ENCODE measurements around the gene TMEM214.
A peak's percentile ranks its signal among the peaks of the same experiment; 100 is the strongest.

Gene TMEM214

DNA sequence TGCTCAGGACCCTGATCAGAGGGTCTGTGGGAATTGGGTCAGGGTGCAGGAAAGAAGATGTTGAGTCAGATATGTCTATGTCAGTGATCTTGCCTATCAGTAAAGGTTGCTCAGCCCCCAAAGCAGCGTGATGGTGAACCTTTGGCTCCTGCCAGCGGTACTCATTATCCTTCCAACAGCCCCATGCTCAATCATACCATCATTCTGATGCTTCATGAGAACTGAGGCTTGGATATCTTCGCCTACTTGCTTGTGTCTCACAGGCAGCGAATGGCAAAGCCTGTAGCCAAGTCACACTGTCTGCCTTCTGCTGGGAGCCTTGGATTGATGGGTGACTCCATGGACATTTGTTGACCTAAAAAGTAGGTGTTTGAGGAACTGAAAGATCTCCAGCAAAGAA lies 19.0 kb upstream of the TMEM214 start:
- no peak for DNase-seq

DNA sequence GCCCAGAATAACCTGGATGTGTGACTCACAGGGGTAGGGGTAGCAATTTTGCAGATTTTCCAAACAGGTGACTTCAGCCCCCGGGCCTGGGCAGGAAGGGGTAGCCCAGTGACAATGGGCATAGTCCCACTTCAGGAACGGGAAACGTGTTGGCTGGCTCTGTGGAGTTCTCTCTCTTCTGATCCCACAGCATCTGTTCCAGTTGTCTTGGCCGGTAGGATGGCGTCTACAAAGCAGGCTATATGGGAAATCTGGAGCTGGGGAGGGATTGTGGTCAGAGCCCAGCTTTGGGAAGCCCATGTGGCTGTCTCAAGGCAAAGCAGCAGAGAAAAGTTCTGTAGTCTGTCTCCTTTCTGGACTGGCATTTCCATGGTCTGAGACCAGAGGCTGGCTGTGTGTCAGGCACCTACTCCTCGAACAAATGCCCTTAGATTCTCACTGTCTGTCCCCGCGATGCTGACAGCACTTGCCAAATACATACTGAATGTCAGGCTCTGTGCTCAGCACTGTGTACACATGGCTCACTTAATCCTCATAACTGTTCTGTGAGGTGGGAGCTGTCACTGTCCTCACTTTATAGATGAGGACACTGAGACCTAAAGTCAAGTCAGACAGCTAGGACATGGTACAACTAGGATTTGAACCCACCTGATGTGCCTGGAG lies 17.9 kb upstream of the TMEM214 start:
- peak in 1 of 2 experiments; percentile 26 for DNase-seq

DNA sequence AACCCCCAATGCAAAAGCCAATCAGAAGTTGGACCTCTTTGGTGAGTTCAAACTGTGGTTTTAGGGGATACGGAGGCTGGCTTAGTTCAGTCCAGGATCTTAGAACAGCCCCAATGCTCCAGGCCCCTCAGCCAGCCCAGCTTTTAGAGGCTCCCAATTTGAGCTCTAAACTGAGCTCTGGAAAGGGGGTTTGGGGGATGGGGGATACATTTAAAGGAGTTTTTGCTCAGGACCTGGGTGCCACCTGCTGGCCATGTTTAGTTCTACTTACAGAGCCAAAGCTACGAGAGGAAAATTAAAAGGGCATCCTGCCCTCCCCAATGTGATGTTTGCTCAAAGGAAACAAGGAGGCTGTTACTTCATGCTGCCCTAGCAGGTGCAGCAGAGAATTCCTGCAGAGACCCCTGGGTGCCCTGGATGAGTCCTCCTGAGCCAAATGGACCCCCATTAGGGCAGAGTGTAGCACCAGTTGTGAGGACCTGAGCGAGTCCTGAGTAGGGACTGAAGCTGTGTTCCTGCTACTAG lies 15.9 kb upstream of the TMEM214 start:
- peak; percentile 77 to 83 for DNase-seq

- no peak for DNase-seq
These were observed 14.6 kb upstream of the TMEM214 start for GRCh38 chr2:27018142-27018541.

DNA sequence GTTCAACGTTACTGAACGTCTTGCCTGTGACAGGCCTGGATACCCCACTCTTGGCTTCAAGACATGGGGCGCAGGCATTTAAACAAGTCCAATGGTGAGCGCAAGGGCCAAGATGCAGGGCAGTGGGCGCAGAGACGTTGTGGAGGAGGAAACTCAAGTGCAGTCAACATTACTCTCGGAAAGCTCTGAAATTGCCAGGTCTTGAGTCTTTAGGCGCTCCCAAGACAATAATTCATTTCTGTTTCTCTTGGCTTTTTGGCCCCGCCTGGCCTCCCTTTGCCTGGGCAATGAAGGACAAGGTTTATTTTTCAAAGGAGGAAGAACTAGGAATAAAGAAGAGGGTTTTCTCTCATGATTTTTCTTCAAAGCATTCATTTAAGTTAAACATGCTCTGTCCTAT lies 13.3 kb upstream of the TMEM214 start:
- DNase-seq = no peak

DNA sequence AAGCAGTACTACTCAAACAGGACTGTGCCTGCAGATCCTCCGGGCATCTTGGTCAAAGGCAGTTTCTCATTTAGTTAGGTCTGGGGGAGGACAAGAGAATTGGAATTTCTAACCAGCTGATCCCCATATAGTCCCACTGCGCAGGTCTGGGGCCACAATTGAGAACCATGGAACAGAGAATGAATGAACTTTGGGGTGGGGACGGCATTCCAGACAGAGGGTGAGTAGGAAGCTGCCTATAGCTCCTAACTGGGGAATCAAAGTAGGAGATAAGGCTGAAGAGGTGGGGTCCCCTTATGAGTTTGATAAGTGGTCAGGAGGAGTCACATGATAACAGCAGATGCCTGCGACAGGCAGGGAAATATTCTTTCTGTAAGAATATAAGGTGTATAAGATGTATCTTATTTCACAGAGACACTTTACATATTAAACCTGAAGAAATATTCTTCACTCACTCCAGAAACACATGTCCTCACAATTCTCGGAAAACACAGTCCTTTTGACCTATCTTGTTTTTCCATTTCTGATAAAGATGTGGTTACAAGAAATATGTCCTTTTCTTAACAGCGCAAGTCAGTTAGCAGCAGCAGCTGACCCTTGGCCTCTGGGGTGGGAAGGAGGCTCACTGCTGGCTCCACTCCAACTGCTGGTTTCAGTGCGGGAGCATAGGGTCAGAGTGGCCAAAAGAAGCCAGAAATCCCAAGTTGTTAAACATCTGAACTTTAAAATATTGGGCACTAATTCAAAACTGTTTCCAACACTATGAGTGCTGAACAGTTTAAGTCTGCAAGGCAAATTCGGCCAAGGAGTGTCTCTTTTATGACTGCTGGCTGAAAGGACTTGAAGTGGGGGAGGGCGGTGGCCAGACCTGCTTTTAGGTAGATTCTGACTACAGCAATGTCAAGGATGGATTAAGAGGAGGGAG lies 12.6 kb upstream of the TMEM214 start:
- no peak for DNase-seq

DNA sequence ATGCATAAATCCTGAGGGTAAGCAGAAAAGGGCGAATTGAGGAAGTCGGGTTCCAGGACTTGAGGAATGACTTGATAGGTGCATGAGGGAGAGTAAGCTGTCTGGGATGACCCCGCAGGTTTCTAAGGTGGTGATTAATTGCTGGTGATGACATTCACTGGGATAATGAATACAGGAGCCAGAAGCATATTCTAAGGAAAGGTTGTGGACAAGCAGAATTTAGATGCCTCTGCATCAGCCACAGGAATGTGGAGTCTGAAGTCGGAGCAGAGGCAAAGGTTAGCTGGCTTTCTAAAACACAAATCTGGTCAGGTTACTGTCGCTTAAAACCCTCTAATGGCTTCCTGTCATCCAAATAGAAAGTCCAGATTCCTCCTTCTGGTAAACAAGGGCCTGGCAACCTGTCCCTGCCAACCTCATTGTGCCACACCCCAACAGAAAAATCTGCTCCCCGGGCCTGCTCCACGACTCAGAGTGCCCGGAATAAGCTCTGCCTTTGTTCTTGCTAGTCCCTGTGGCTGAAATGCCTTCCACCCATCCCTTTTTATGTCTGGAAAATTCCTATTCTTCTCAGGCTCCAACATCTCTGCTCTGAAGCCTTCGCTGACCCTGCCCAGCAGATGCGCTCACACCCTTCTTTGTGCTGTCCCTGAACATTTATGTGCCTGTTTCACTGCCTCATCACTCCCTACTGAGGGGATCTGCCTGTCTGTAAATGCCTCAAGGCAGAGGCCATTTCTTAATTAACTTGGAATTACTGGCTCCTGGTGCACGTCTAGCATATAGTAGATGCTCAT lies 11.3 kb upstream of the TMEM214 start:
- DNase-seq = no peak

- no peak for DNase-seq
These were observed 9.0 kb upstream of the TMEM214 start for GRCh38 chr2:27023740-27024139.

DNA sequence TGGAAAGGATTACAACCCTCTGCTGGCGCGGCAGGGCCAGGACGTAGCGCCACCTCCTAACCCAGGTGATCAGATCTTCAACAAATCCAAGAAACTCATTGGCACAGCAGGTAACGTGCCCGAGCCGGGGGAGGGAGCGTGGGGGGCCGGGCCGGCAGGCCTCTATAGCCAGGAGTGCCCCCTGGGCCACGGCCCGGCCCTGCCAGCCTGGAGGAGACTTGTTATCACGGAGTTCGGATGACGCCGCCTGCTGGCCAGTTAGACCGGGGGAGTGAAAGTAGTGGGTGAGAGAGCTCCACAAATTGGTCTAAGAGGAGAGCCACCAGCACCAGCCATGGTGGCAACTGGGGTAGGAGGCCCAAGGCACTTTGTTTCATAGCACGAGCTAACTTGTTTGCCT lies 8.6 kb upstream of the TMEM214 start:
- DNase-seq = no peak

GRCh38 chr2:27024812-27025211 lies 8.0 kb upstream of the TMEM214 start:
- DNase-seq = no peak

GRCh38 chr2:27025281-27025800 lies 7.4 kb upstream of the TMEM214 start:
- DNase-seq = no peak

GRCh38 chr2:27025861-27026851 lies 6.6 kb upstream of the TMEM214 start:
- DNase-seq = no peak

DNA sequence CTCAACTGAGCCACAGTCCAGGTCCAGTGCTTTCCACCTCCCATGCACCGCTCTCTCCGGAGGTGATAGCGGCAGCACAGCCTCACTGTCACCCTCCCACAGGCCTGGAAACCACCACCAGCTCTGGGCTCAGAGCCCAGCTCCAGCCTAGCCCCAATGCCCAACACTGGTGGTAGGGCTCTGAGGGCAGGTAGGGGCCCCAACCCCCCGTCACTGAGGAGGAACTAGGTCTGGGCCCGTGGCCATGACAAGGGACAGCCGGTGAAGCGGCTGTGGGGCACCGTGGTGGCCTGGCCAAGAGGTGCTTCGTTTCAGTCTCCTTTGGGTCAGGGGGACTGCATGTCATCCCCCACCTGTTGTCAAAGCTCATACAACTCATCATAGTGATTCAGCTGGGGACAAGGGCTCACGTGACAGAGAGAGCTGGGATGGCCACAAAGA lies 5.5 kb upstream of the TMEM214 start:
- no peak for DNase-seq

- no peak for DNase-seq
These were observed 3.7 kb upstream of the TMEM214 start for GRCh38 chr2:27029051-27029450.

- no peak for DNase-seq
These were observed 588 bp downstream of the TMEM214 start for GRCh38 chr2:27033253-27033852.

DNA sequence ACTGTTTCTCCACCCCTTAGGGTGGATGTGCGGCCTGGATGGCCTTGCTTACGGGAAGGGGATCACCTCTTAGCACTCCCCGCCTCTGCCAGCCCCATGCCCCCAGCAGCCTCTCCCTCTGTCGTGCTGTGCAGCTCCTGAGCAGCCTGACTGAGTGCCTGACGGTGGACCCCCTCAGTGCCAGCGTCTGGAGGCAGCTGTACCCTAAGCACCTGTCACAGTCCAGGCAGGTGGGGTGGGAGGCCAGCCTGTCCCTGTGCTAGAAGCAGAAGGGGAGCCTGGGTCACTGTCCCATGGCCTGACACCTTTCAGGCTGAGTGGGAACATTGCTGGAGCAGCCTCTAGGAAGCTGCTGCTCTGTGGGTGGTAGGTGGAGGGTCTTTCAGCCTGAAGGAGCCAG lies 5.2 kb downstream of the TMEM214 start:
- no peak for DNase-seq

DNA sequence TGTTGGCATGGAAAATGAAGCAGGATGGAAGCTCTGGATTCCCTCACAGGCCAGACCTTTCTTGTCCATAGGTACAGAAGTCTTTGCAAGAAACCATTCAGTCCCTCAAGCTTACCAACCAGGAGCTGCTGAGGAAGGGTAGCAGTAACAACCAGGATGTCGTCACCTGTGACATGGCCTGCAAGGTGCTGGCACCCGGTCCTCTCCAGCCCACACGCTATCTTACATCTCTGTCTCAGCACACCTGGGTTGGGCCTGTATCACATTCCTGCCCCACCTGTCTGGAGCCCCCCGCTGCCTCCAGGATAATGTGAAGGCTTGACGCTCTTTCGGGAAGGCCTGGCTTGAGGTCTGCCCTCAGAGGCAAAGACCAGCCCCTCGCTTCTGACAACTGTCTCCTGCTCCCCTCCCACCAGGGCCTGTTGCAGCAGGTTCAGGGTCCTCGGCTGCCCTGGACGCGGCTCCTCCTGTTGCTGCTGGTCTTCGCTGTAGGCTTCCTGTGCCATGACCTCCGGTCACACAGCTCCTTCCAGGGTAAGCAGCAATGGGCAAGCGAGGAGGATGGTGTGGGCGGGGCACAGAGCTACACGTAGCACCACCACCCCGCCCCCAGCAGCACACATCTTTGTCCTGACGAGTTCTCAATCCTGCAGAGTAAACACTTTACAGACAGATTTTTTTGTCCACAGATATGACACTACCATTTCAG lies 6.0 kb downstream of the TMEM214 start:
- DNase-seq = no peak

DNA sequence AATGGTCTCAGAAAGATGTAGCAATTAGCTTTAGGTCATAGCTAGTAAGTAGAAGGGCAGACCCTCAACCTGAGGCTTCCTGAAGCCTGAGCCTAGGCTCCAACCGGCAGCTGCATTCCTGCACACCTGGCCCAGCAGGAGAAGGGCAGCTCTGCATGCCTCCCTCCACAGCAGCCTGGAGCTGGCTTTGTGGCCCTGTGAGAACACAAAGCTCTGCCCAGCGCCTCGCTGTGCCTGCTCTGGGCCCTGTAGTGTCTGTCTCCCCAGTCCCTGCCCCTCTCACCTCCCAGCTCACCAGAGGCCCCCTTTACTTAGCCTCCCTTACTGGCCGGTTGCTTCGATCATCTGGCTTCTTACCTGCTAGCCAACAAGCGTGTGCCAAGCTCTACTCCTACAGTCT lies 6.7 kb downstream of the TMEM214 start:
- DNase-seq = no peak

DNA sequence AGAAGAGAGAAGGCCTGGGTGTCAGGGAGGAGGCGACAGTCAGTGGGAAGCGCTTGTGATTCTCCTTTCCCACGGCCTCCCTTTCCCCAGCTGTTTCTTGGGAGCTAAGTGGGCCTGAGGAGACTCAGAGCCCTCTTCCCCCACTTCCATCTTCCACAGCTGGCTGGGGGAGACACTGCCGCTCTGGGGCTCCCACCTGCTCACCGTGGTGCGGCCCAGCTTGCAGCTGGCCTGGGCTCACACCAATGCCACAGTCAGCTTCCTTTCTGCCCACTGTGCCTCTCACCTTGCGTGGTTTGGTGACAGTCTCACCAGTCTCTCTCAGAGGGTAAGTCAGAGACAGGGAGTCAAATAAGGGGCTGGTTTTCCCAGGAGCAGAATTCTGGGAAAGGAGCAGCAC lies 7.1 kb downstream of the TMEM214 start:
- DNase-seq = no peak

GRCh38 chr2:27040282-27040681 lies 7.5 kb downstream of the TMEM214 start:
- no peak for DNase-seq

DNA sequence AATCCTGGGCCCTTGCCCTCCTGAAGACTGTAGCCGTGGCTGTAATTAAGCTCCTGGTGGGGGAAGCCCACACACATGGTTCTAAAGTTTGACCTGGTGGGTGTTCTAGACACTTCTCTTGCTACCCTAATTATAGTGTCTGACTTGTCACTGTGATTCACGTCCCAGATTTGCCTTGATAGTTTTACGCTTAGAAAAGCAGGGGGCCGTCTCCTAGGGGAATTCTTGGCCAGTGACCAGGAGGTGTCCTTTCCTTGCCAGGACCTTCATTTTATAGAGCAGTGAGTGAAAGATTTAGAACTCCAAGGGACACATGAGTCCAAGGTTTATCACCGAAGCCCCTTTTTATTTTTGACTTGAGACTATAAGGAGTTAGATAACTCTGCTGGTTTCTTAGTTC lies 9.0 kb downstream of the TMEM214 start:
- no peak for DNase-seq

Data from NCI-H524 (cell line).